ENCODE results near the gene MTHFR. TPM values are rescaled to one million over a fixed set of nuclear protein-coding genes. Genes with fewer than 3 reads are reported as not detected.

The MTHFR gene
- total and polyA plus RNA-seq, 2 of the 8 experiments (the other 6 are each of a cell fraction or from before 2014, with no cell fraction given): 8.7 to 18.5 TPM

- TF ChIP-seq CHD1 (IDR thresholded peaks at IDR 0.05; ENCODE audit: low read depth, low read length) (no peak), ASH2L (IDR thresholded peaks at IDR 0.05; ENCODE audit: low read length) (no peak), JUN (IDR thresholded peaks at IDR 0.05; ENCODE audit: low read depth, low read length) (no peak), PHF8 (conservative IDR thresholded peaks at IDR 0.05; ENCODE audit: low read depth, low read length) (no peak), GTF2F1 (IDR thresholded peaks at IDR 0.05; ENCODE audit: borderline replicate concordance, low read depth, low read length) (no peak), RFX5 (IDR thresholded peaks at IDR 0.05; ENCODE audit: borderline replicate concordance, low read depth, low read length) (no peak), SAP30 (IDR thresholded peaks at IDR 0.05; ENCODE audit: insufficient read depth, insufficient replicate concordance, low read length) (no peak)
Observed at GRCh38 chr1:11783556-11783955, 22.2 kb downstream of the MTHFR start (continued).

Measured in H1 (cell line).